Keratinocyte (primary cell): ENCODE data around the gene OR52W1. TPM values are rescaled to one million over a fixed set of nuclear protein-coding genes. Genes with fewer than 3 reads are reported as not detected.

Source experiments
- DNase-seq: peaks from one replicate; pipeline ENCODE4 v3.0.0-alpha.2; 2011; ENCODE audit warnings: low read depth, missing footprints, low spot score
- FAIRE-seq: peaks from 2 replicates; lab custom pipeline; 2011; peaks lifted over from hg19 to GRCh38; lab: Jason Lieb, UNC
- H2AFZ ChIP-seq: 2 replicates; pipeline ENCODE4 v1.6.0; 2012; ENCODE audit warnings: low read length, control low read depth, inconsistent platforms; ENCODE audit not compliant: control insufficient read depth
- H3K27ac ChIP-seq: 2 replicates; pipeline ENCODE4 v1.5.1; 2011; ENCODE audit warnings: low read length; ENCODE audit not compliant: control insufficient read depth, insufficient read depth
- H3K27me3 ChIP-seq: 3 replicates; pipeline ENCODE4 v1.6.0; 2011; ENCODE audit warnings: low read length; ENCODE audit not compliant: control insufficient read depth, insufficient read depth; ENCODE audit errors: extremely low read depth
- H3K36me3 ChIP-seq, 2 experiments: 2 replicates in 1 of 2; 3 replicates in 1 of 2; pipeline ENCODE4 v1.5.1; 2011; ENCODE audit warnings: low read length in 2 of 2, mild to moderate bottlenecking in 1 of 2; ENCODE audit not compliant: control insufficient read depth in 2 of 2, insufficient read depth in 2 of 2; ENCODE audit errors: extremely low read depth in 1 of 2
- H3K4me1 ChIP-seq: 3 replicates; pipeline ENCODE4 v1.5.1; 2011; ENCODE audit warnings: low read length; ENCODE audit not compliant: control insufficient read depth, insufficient read depth; ENCODE audit errors: extremely low read depth
- H3K4me2 ChIP-seq: 3 replicates; pipeline ENCODE4 v1.6.0; 2011; ENCODE audit warnings: low read depth, low read length; ENCODE audit not compliant: control insufficient read depth, insufficient read depth; ENCODE audit errors: extremely low read depth
- H3K4me3 ChIP-seq, 3 experiments: fragments of 200-600 bp in 1 of 3; sonication (generic) in 1 of 3; 2 replicates in 2 of 3; 3 replicates in 1 of 3; pipeline ENCODE4 v1.5.1; 2011 to 2016; ENCODE audit warnings: low read length in 3 of 3, mild to moderate bottlenecking in 3 of 3, control low read depth in 2 of 3, inconsistent platforms in 1 of 3, low read depth in 1 of 3, mixed read lengths in 1 of 3, mixed run types in 1 of 3, moderate library complexity in 1 of 3; ENCODE audit not compliant: control insufficient read depth in 2 of 3, insufficient read depth in 2 of 3; ENCODE audit errors: extremely low read depth in 1 of 3
- H3K79me2 ChIP-seq: 2 replicates; pipeline ENCODE4 v1.6.0; 2012; ENCODE audit warnings: low read length; ENCODE audit not compliant: control insufficient read depth, insufficient read depth
- H3K9ac ChIP-seq: 3 replicates; pipeline ENCODE4 v1.6.0; 2011; ENCODE audit warnings: low read length; ENCODE audit not compliant: control insufficient read depth, insufficient read depth; ENCODE audit errors: extremely low read depth
- H3K9me1 ChIP-seq: 3 replicates; pipeline ENCODE4 v1.6.0; 2011; ENCODE audit warnings: low read length; ENCODE audit not compliant: control insufficient read depth, insufficient read depth; ENCODE audit errors: extremely low read depth
- H3K9me3 ChIP-seq: 2 replicates; pipeline ENCODE4 v1.5.1; 2012; ENCODE audit warnings: low read depth, low read length; ENCODE audit not compliant: control insufficient read depth
- H4K20me1 ChIP-seq: 3 replicates; pipeline ENCODE4 v1.6.0; 2011; ENCODE audit warnings: low read length; ENCODE audit not compliant: control insufficient read depth, insufficient read depth; ENCODE audit errors: extremely low read depth
- CTCF ChIP-seq, 3 experiments: IDR thresholded peaks in 1 of 3; conservative IDR thresholded peaks in 1 of 3; optimal IDR thresholded peaks in 1 of 3; 2 replicates in 2 of 3; 3 replicates in 1 of 3; pipeline versions ENCODE3 to v1.5.1; 2011; ENCODE audit warnings: low read length in 3 of 3, mild to moderate bottlenecking in 3 of 3, moderate library complexity in 2 of 3, control low read depth in 1 of 3, inconsistent platforms in 1 of 3; ENCODE audit not compliant: insufficient read depth in 2 of 3; ENCODE audit errors: extremely low read depth in 1 of 3
- EZH2 ChIP-seq: IDR thresholded peaks from one replicate; pipeline ENCODE4 v1.6.1; 2012; ENCODE audit warnings: inconsistent platforms, mild to moderate bottlenecking, low read length, moderate library complexity
- dilution Hi-C: fragments of 300-500 bp; cut with MboI; formaldehyde crosslinking; loops from one replicate; pipeline ENCODE4 v1.7.0; 2020; ENCODE audit warnings: low sequenced_read_pairs; ENCODE audit not compliant: extremely low pct_ligation_motif_present
- polyA plus RNA-seq, 5 experiments: library from polyadenylated mRNA; depleted of rRNA in 3 of 5; stranded (reverse) in 3 of 5; stranded (forward) in 1 of 5; unstranded in 1 of 5; fragments of >200 nt; gene quantifications; 1 replicate in 1 of 5; 2 replicates in 3 of 5; 3 replicates in 1 of 5; pipeline versions ENCODE4 v1.2.1 to v1.2.3, GENCODE V29; 2011 to 2012; ENCODE audit warnings: missing spikeins in 2 of 5, low read depth in 1 of 5, low replicate concordance in 1 of 5

OR52W1 gene
- polyA plus RNA-seq, 1 donor (not counting 4 experiments of a cell fraction or from before 2014, with no cell fraction given), result not detected

- DNase-seq (no peak), FAIRE-seq (no peak)
- no peaks in the 10 kb centered on the region for H3K9me1 ChIP-seq
- H3K4me3 ChIP-seq, result no peak overlapping the region
- TF ChIP-seq EZH2 (no peak), CTCF (optimal IDR thresholded peaks at IDR 0.05 in 1 of 3, IDR thresholded peaks at IDR 0.05 in 1 of 3, conservative IDR thresholded peaks at IDR 0.05 in 1 of 3; ENCODE audit: extremely low read depth in 1 of 3, insufficient read depth in 2 of 3, low read length in 3 of 3) (no peak)
- dilution Hi-C loops, result no loop called here
- no peaks in the 10 kb centered on the region for H3K4me1 ChIP-seq
- H4K20me1 ChIP-seq, result no peaks in the 10 kb centered on the region
- H3K27ac ChIP-seq, result no peak overlapping the region
- no peaks in the 10 kb centered on the region for H3K9me3 ChIP-seq
- no peak overlapping the region for H3K9ac ChIP-seq
- no peaks in the 10 kb centered on the region for H3K27me3 ChIP-seq
- peaks cover 14 to 22% of the 10 kb centered on the region in 2 experiments for H3K36me3 ChIP-seq
- no peaks in the 10 kb centered on the region for H3K79me2 ChIP-seq
- no peak overlapping the region for H2AFZ ChIP-seq
- no peak overlapping the region for H3K4me2 ChIP-seq
Measured at GRCh38 chr11:6210274-6210955, 11.4 kb downstream of the OR52W1 start.

GRCh38 chr11:6214530-6214929 is 15.5 kb downstream of the OR52W1 start:
- H3K4me3 ChIP-seq, result no peak overlapping the region
- no peak overlapping the region for H3K4me2 ChIP-seq
- no peak overlapping the region for H2AFZ ChIP-seq
- H3K9me3 ChIP-seq, result no peaks in the 10 kb centered on the region
- no peaks in the 10 kb centered on the region for H3K9me1 ChIP-seq
- DNase-seq (no peak), FAIRE-seq (no peak)
- H3K27ac ChIP-seq, result no peak overlapping the region
- peaks cover 10% of the 10 kb centered on the region for H3K4me1 ChIP-seq
- H3K36me3 ChIP-seq, result peaks cover 25 to 31% of the 10 kb centered on the region in 2 experiments
- no peaks in the 10 kb centered on the region for H3K27me3 ChIP-seq
- H3K9ac ChIP-seq, result no peak overlapping the region
- H3K79me2 ChIP-seq, result peaks cover 3% of the 10 kb centered on the region
- dilution Hi-C loops, result no loop called here
- H4K20me1 ChIP-seq, result no peaks in the 10 kb centered on the region
- no peak for TF ChIP-seq EZH2
- TF ChIP-seq CTCF (optimal IDR thresholded peaks at IDR 0.05 in 1 of 3, IDR thresholded peaks at IDR 0.05 in 1 of 3, conservative IDR thresholded peaks at IDR 0.05 in 1 of 3; ENCODE audit: extremely low read depth in 1 of 3, insufficient read depth in 2 of 3, low read length in 3 of 3), result no peak
